ENCODE measurements around the gene GPC6.

GPC6 gene

GRCh38 chr13:93861818-93862217, 635.2 kb downstream of the GPC6 start:
- H3K4me1 ChIP-seq (ENCODE audit: control extremely low read depth in 1 of 4, control insufficient read depth in 4 of 4, insufficient read depth in 4 of 4, low read length in 3 of 4): no peaks in the 10 kb centered on the region
- POLR2A ChIA-PET: no interaction called here
- no peaks in the 10 kb centered on the region for H3K27me3 ChIP-seq (replicated peaks in 2 of 5; ENCODE audit: control insufficient read depth in 4 of 5, insufficient read depth in 5 of 5, low read length in 4 of 5)
- no peaks in the 10 kb centered on the region for H3K36me3 ChIP-seq (ENCODE audit: control insufficient read depth in 4 of 4, insufficient read depth in 4 of 4, low read length in 3 of 4)
- H3K9me3 ChIP-seq (ENCODE audit: control extremely low read depth in 1 of 5, control insufficient read depth in 4 of 5, insufficient read depth in 2 of 5, low read depth in 1 of 5, low read length in 4 of 5): peaks cover 0 to 1% (median 0%) of the 10 kb centered on the region in 5 experiments
- DNase-seq: no peak
- no peak overlapping the region for H3K27ac ChIP-seq (ENCODE audit: insufficient read depth in 1 of 2, low read depth in 1 of 2, low read length in 2 of 2, poor library complexity in 1 of 2, severe bottlenecking in 2 of 2)
- H3K4me3 ChIP-seq (ENCODE audit: control insufficient read depth in 1 of 7, extremely low read depth in 1 of 7, insufficient read depth in 4 of 7, low read depth in 2 of 7, low read length in 6 of 7): no peak overlapping the region
- CTCF ChIA-PET: no interaction called here
- 83% methylated on average over 1 of the region's 4 CpGs for WGBS (ENCODE audit: insufficient coverage)

- H3K36me3 ChIP-seq (ENCODE audit: control insufficient read depth in 4 of 4, insufficient read depth in 4 of 4, low read length in 3 of 4): no peaks in the 10 kb centered on the region
- H3K4me1 ChIP-seq (ENCODE audit: control extremely low read depth in 1 of 4, control insufficient read depth in 4 of 4, insufficient read depth in 4 of 4, low read length in 3 of 4): no peaks in the 10 kb centered on the region
- CTCF ChIA-PET: no interaction called here
- POLR2A ChIA-PET: interaction anchor here (0.6 kb wide), 1 partner anchor 529 kb away, joined by 3 read pairs; no protein-coding TSS in a partner anchor
- no peak overlapping the region for H3K4me3 ChIP-seq (ENCODE audit: control insufficient read depth in 1 of 7, extremely low read depth in 1 of 7, insufficient read depth in 4 of 7, low read depth in 2 of 7, low read length in 6 of 7)
- no peaks in the 10 kb centered on the region for H3K27me3 ChIP-seq (replicated peaks in 2 of 5; ENCODE audit: control insufficient read depth in 4 of 5, insufficient read depth in 5 of 5, low read length in 4 of 5)
- DNase-seq: no peak
- no peak overlapping the region for H3K27ac ChIP-seq (ENCODE audit: insufficient read depth in 1 of 2, low read depth in 1 of 2, low read length in 2 of 2, poor library complexity in 1 of 2, severe bottlenecking in 2 of 2)
- H3K9me3 ChIP-seq (ENCODE audit: control extremely low read depth in 1 of 5, control insufficient read depth in 4 of 5, insufficient read depth in 2 of 5, low read depth in 1 of 5, low read length in 4 of 5): peaks cover 0 to 1% (median 0%) of the 10 kb centered on the region in 5 experiments
- no CpG with 5 or more reads among the region's 2 CpGs for WGBS (ENCODE audit: insufficient coverage)
Observed at GRCh38 chr13:93862259-93862658, 635.7 kb downstream of the GPC6 start.

DNA sequence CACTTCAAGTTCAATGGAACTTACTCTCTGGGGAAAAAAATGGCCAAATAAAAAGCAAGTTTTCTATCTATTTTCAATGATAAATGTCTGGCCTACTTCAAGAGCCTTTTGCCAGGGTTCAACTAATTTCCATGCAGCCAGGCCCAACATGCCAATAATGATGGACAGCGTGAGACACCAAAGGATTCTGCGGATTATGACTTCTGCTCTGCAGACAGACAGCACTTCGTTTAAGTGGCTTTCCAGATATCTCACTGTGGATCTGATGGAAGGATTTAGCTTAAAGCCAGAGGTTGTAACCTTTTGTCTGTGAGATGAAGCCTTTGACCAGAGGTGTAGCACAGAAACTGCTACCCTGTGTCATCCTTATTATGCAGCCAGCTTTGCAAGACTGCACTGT, 638.6 kb downstream of the GPC6 start:
- POLR2A ChIA-PET: interaction anchor here (0.6 kb wide), 1 partner anchor 1129 kb away, joined by 3 read pairs; no protein-coding TSS in a partner anchor
- CTCF ChIA-PET: no interaction called here
- Histone ChIP-seq H3K4me1 (ENCODE audit: control extremely low read depth in 1 of 4, control insufficient read depth in 4 of 4, insufficient read depth in 4 of 4, low read length in 3 of 4) (no peaks in the 10 kb centered on the region), H3K36me3 (ENCODE audit: control insufficient read depth in 4 of 4, insufficient read depth in 4 of 4, low read length in 3 of 4) (no peaks in the 10 kb centered on the region), H3K27ac (ENCODE audit: insufficient read depth in 1 of 2, low read depth in 1 of 2, low read length in 2 of 2, poor library complexity in 1 of 2, severe bottlenecking in 2 of 2) (no peak overlapping the region), H3K9me3 (ENCODE audit: control extremely low read depth in 1 of 5, control insufficient read depth in 4 of 5, insufficient read depth in 2 of 5, low read depth in 1 of 5, low read length in 4 of 5) (peaks cover 0 to 1% (median 0%) of the 10 kb centered on the region in 5 experiments), H3K4me3 (ENCODE audit: control insufficient read depth in 1 of 7, extremely low read depth in 1 of 7, insufficient read depth in 4 of 7, low read depth in 2 of 7, low read length in 6 of 7) (no peak overlapping the region), H3K27me3 (replicated peaks in 2 of 5; ENCODE audit: control insufficient read depth in 4 of 5, insufficient read depth in 5 of 5, low read length in 4 of 5) (no peaks in the 10 kb centered on the region)
- WGBS (ENCODE audit: insufficient coverage): 97% methylated on average over 3 of the region's 3 CpGs
- no peak for DNase-seq

DNA sequence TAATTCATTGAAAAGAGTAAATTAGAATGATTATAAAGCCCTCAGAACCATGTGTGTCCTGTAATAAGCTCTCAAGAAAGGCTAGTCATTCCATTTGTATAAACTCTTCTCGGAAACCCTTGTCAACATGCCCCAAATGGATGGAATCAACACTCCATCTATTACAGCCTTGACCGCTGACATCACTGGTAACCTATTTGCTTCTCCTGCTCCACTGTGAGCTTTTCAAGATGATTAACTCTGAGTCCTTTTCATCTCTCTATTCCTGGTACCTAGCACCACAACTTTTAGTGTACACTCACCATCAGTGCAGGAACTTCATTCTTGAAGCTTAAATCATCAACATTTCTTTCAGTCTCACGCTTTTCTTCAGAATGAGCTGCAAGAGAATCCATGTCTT, 640.9 kb downstream of the GPC6 start:
- Histone ChIP-seq H3K27ac (ENCODE audit: insufficient read depth in 1 of 2, low read depth in 1 of 2, low read length in 2 of 2, poor library complexity in 1 of 2, severe bottlenecking in 2 of 2) (no peak overlapping the region), H3K36me3 (ENCODE audit: control insufficient read depth in 4 of 4, insufficient read depth in 4 of 4, low read length in 3 of 4) (no peaks in the 10 kb centered on the region), H3K27me3 (replicated peaks in 2 of 5; ENCODE audit: control insufficient read depth in 4 of 5, insufficient read depth in 5 of 5, low read length in 4 of 5) (no peaks in the 10 kb centered on the region), H3K4me1 (ENCODE audit: control extremely low read depth in 1 of 4, control insufficient read depth in 4 of 4, insufficient read depth in 4 of 4, low read length in 3 of 4) (no peaks in the 10 kb centered on the region), H3K4me3 (ENCODE audit: control insufficient read depth in 1 of 7, extremely low read depth in 1 of 7, insufficient read depth in 4 of 7, low read depth in 2 of 7, low read length in 6 of 7) (no peak overlapping the region), H3K9me3 (ENCODE audit: control extremely low read depth in 1 of 5, control insufficient read depth in 4 of 5, insufficient read depth in 2 of 5, low read depth in 1 of 5, low read length in 4 of 5) (peaks cover 0 to 1% (median 0%) of the 10 kb centered on the region in 5 experiments)
- no peak for DNase-seq
- ChIA-PET CTCF (interaction anchor here (1.0 kb wide), 1 partner anchor 8 kb away, joined by 4 read pairs; no protein-coding TSS in a partner anchor), POLR2A (no interaction called here)
- WGBS (ENCODE audit: insufficient coverage): 100% methylated on average over 3 of the region's 3 CpGs

DNA sequence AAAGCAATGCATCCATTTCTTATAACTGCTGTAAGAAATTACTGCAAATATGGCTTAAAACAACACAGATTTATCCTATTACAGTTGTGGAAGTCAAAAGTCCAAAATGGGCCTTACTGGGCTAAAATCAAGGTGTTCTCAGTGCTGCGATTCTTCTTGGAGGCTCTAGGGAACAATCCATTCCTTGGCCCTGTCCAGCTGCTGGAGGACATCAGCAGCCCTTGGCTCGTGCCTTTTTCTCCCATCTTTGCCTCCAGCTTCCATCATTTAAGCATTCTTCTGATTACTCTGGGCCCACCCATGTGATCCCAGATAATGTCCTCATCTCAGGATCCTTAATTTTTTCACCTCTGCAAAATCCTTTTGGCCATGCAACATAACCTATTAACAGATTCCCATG, 645.8 kb downstream of the GPC6 start:
- Histone ChIP-seq H3K27ac (ENCODE audit: insufficient read depth in 1 of 2, low read depth in 1 of 2, low read length in 2 of 2, poor library complexity in 1 of 2, severe bottlenecking in 2 of 2) (no peak overlapping the region), H3K9me3 (ENCODE audit: control extremely low read depth in 1 of 5, control insufficient read depth in 4 of 5, insufficient read depth in 2 of 5, low read depth in 1 of 5, low read length in 4 of 5) (peaks cover 0 to 2% (median 0%) of the 10 kb centered on the region in 5 experiments), H3K4me3 (ENCODE audit: control insufficient read depth in 1 of 7, extremely low read depth in 1 of 7, insufficient read depth in 4 of 7, low read depth in 2 of 7, low read length in 6 of 7) (no peak overlapping the region), H3K27me3 (replicated peaks in 2 of 5; ENCODE audit: control insufficient read depth in 4 of 5, insufficient read depth in 5 of 5, low read length in 4 of 5) (no peaks in the 10 kb centered on the region), H3K4me1 (ENCODE audit: control extremely low read depth in 1 of 4, control insufficient read depth in 4 of 4, insufficient read depth in 4 of 4, low read length in 3 of 4) (no peaks in the 10 kb centered on the region), H3K36me3 (ENCODE audit: control insufficient read depth in 4 of 4, insufficient read depth in 4 of 4, low read length in 3 of 4) (no peaks in the 10 kb centered on the region)
- ChIA-PET CTCF (no interaction called here), POLR2A (no interaction called here)
- WGBS (ENCODE audit: insufficient coverage): 93% methylated on average over 2 of the region's 2 CpGs
- DNase-seq: no peak

GRCh38 chr13:93872786-93873347, 646.3 kb downstream of the GPC6 start:
- no CpG with 5 or more reads among the region's 2 CpGs for WGBS (ENCODE audit: insufficient coverage)
- POLR2A ChIA-PET: no interaction called here
- CTCF ChIA-PET: no interaction called here

GRCh38 chr13:93875547-93875946, 648.9 kb downstream of the GPC6 start:
- POLR2A ChIA-PET: interaction anchor here (0.6 kb wide), 1 partner anchor 42 kb away, joined by 5 read pairs; no protein-coding TSS in a partner anchor
- H3K4me3 ChIP-seq (ENCODE audit: control insufficient read depth in 1 of 7, extremely low read depth in 1 of 7, insufficient read depth in 4 of 7, low read depth in 2 of 7, low read length in 6 of 7): no peak overlapping the region
- H3K27me3 ChIP-seq (replicated peaks in 2 of 5; ENCODE audit: control insufficient read depth in 4 of 5, insufficient read depth in 5 of 5, low read length in 4 of 5): no peaks in the 10 kb centered on the region
- CTCF ChIA-PET: interaction anchor here (1.1 kb wide), 1 partner anchor 8 kb away, joined by 4 read pairs; no protein-coding TSS in a partner anchor
- no peak for DNase-seq
- peaks cover 0 to 4% (median 0%) of the 10 kb centered on the region in 5 experiments for H3K9me3 ChIP-seq (ENCODE audit: control extremely low read depth in 1 of 5, control insufficient read depth in 4 of 5, insufficient read depth in 2 of 5, low read depth in 1 of 5, low read length in 4 of 5)
- no peak overlapping the region for H3K27ac ChIP-seq (ENCODE audit: insufficient read depth in 1 of 2, low read depth in 1 of 2, low read length in 2 of 2, poor library complexity in 1 of 2, severe bottlenecking in 2 of 2)
- H3K36me3 ChIP-seq (ENCODE audit: control insufficient read depth in 4 of 4, insufficient read depth in 4 of 4, low read length in 3 of 4): no peaks in the 10 kb centered on the region
- WGBS (ENCODE audit: insufficient coverage): 100% methylated on average over 1 of the region's 1 CpG
- H3K4me1 ChIP-seq (ENCODE audit: control extremely low read depth in 1 of 4, control insufficient read depth in 4 of 4, insufficient read depth in 4 of 4, low read length in 3 of 4): no peaks in the 10 kb centered on the region

More at GRCh38 chr13:93872786-93873347, 646.3 kb downstream of the GPC6 start:
- Histone ChIP-seq H3K9me3 (ENCODE audit: control extremely low read depth in 1 of 5, control insufficient read depth in 4 of 5, insufficient read depth in 2 of 5, low read depth in 1 of 5, low read length in 4 of 5) (peaks cover 0 to 2% (median 0%) of the 10 kb centered on the region in 5 experiments), H3K27ac (ENCODE audit: insufficient read depth in 1 of 2, low read depth in 1 of 2, low read length in 2 of 2, poor library complexity in 1 of 2, severe bottlenecking in 2 of 2) (no peak overlapping the region), H3K36me3 (ENCODE audit: control insufficient read depth in 4 of 4, insufficient read depth in 4 of 4, low read length in 3 of 4) (no peaks in the 10 kb centered on the region), H3K4me1 (ENCODE audit: control extremely low read depth in 1 of 4, control insufficient read depth in 4 of 4, insufficient read depth in 4 of 4, low read length in 3 of 4) (no peaks in the 10 kb centered on the region), H3K4me3 (ENCODE audit: control insufficient read depth in 1 of 7, extremely low read depth in 1 of 7, insufficient read depth in 4 of 7, low read depth in 2 of 7, low read length in 6 of 7) (no peak overlapping the region), H3K27me3 (replicated peaks in 2 of 5; ENCODE audit: control insufficient read depth in 4 of 5, insufficient read depth in 5 of 5, low read length in 4 of 5) (no peaks in the 10 kb centered on the region)
- DNase-seq: no peak

Measured in common myeloid progenitor, CD34-positive (primary cell).